SK-N-DZ (cell line): ENCODE data around the gene DECR2.
"Not testable (repeated sequence)": the region's sequence is repeated elsewhere in the genome, so short reads cannot be mapped to it uniquely, and the experiment has no call there.

Source experiments
- DNase-seq: peaks from one replicate; pipeline ENCODE4 v3.0.0-alpha.2; 2015; ENCODE audit warnings: low spot score

Gene DECR2

GRCh38 chr16:379183-379960 is 22.3 kb upstream of the DECR2 start:
- DNase-seq: no peak

GRCh38 chr16:379961-380761 is 21.5 kb upstream of the DECR2 start:
- no peak for DNase-seq

GRCh38 chr16:380762-381011 is 21.0 kb upstream of the DECR2 start:
- no peak for DNase-seq

- no peak for DNase-seq
These were observed 20.5 kb upstream of the DECR2 start for GRCh38 chr16:381012-381788.

GRCh38 chr16:381789-382717 is 19.6 kb upstream of the DECR2 start, which contains the start of gene PGAP6:
TSS of gene PGAP6 (minus strand) at chr16:381978. CDS start at chr16:381821, 157 bp downstream.
- no peak for DNase-seq

- DNase-seq: no peak
These were observed 18.2 kb upstream of the DECR2 start for GRCh38 chr16:383326-384051.

GRCh38 chr16:386641-387156 is 15.0 kb upstream of the DECR2 start:
- no peak for DNase-seq

GRCh38 chr16:387761-388666 is 13.7 kb upstream of the DECR2 start:
- not testable (repeated sequence) for DNase-seq

- DNase-seq: no peak
These were observed 12.3 kb upstream of the DECR2 start for GRCh38 chr16:389352-389751.

GRCh38 chr16:391885-392335 is 9.8 kb upstream of the DECR2 start:
- peak; percentile 55 for DNase-seq

GRCh38 chr16:392450-393030 is 9.1 kb upstream of the DECR2 start:
- DNase-seq: no peak

GRCh38 chr16:396199-396598 is 5.5 kb upstream of the DECR2 start:
- no peak for DNase-seq

GRCh38 chr16:396605-397004 is 5.1 kb upstream of the DECR2 start:
- DNase-seq: peak; percentile 83

- no peak for DNase-seq
These were observed 4.5 kb upstream of the DECR2 start, which contains the start of gene NME4 for GRCh38 chr16:397135-397661. TSS of gene NME4 (plus strand) at chr16:397199. CDS start at chr16:397223, 24 bp downstream.

- peak; percentile 73 for DNase-seq
These were observed 3.9 kb upstream of the DECR2 start for GRCh38 chr16:397736-398332.

- no peak for DNase-seq
These were observed 2.9 kb upstream of the DECR2 start for GRCh38 chr16:398561-399339.
